ENCODE data around the gene BLID. TPM values are rescaled to one million over a fixed set of nuclear protein-coding genes. Genes with fewer than 3 reads are reported as not detected.

BLID gene
- total and polyA plus RNA-seq, 7 donors = 0.04 to 0.45 TPM; not detected in 5

DNA sequence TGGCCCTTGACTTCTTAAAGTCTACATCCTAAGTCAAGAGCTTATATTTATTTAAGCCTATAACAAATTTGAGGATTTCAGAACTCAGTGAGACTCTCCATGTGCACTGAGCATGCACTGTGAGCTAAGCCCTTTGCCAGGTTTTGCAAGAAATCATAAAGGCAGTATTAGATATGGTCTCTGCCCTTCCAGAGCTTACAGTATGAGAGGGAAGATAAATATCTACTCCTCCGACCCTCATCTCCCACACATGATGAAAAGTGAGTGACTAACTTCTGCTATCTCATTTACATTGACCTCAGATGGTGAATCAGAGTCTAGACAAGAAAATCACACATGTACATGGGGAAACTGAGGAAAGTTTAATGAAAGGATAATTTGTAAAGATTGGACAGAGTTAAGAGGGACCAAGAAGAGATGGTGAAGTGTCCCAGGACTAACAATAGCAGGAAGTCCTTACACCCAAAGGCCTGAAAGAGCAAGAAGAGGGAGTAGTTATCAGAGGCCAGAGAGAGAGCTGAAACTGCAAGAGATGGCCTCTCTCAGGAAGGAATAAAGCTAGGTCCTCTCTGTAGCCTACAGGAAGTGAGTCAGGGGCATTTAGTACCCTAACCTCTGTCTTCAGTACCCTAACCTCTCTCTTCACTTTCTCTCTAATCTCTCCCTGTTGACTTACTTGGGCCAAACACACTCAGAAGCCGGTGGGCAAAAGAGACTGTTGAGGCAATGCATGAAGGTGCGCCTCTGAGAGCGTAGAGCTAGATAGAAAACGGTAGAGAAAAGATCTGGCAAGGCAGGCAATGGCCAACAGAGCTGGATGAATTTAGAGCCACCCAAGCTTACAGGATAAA lies 23.0 kb upstream of the BLID start:
- no peak overlapping the region for H3K27ac ChIP-seq
- DNase-seq = no peak
- no peaks in the 10 kb centered on the region for H3K4me1 ChIP-seq
- H3K4me3 ChIP-seq = no peak overlapping the region
- TF ChIP-seq, protein P1, sequence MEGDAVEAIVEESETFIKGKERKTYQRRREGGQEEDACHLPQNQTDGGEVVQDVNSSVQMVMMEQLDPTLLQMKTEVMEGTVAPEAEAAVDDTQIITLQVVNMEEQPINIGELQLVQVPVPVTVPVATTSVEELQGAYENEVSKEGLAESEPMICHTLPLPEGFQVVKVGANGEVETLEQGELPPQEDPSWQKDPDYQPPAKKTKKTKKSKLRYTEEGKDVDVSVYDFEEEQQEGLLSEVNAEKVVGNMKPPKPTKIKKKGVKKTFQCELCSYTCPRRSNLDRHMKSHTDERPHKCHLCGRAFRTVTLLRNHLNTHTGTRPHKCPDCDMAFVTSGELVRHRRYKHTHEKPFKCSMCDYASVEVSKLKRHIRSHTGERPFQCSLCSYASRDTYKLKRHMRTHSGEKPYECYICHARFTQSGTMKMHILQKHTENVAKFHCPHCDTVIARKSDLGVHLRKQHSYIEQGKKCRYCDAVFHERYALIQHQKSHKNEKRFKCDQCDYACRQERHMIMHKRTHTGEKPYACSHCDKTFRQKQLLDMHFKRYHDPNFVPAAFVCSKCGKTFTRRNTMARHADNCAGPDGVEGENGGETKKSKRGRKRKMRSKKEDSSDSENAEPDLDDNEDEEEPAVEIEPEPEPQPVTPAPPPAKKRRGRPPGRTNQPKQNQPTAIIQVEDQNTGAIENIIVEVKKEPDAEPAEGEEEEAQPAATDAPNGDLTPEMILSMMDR (IDR thresholded peaks at IDR 0.05) = no peak
- H3K9me3 ChIP-seq = no peaks in the 10 kb centered on the region
- H3K36me3 ChIP-seq (ENCODE audit: insufficient read depth in 1 of 2, low read depth in 1 of 2) = no peaks in the 10 kb centered on the region
- H3K27me3 ChIP-seq (ENCODE audit: insufficient read depth in 3 of 3, low read length in 2 of 3) = no peaks in the 10 kb centered on the region
- WGBS, 3 donors = 83 to 86% (median 84%) methylated on average over 5 of the region's 5 CpGs
- intact Hi-C loops (cut with DNase I) = no loop called here
- ATAC-seq = no peak

DNA sequence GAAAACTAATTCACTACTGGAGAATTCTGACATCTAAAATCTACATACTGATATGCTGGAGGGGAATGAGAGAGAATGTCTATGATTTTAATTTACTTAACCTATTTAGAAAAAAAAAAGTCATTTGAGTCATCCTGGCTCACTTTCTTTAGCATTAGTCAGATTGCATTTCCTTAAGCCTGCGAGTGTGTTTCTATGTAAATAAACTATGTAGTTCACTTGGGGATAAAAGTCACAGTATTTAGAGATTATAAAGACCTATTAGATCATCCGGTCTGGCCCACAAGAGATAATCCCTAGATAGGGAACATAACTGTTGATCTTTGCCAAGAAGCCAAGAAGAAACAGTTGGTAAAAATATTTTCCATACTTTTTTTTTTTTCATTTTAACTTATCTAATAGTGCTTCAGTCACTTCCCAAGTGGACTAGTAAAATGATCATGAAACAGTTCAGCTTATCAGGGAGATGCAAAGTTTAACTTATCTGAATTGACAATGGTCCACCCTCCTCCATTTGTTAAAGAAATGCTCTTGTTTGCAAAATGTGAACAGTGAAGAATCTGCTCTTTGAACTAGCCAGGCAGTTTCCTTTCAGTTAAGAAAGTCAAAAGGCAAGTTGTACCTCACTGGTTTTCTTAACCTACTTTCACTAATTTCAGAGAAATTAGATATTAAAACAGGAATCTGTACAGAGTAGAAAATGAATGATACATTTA lies 21.2 kb upstream of the BLID start:
- H3K27me3 ChIP-seq (ENCODE audit: insufficient read depth in 3 of 3, low read length in 2 of 3) = no peaks in the 10 kb centered on the region
- H3K36me3 ChIP-seq (ENCODE audit: insufficient read depth in 1 of 2, low read depth in 1 of 2) = no peaks in the 10 kb centered on the region
- no peaks in the 10 kb centered on the region for H3K9me3 ChIP-seq
- ATAC-seq (no peak), DNase-seq (no peak)
- H3K27ac ChIP-seq = no peak overlapping the region
- H3K4me1 ChIP-seq = no peaks in the 10 kb centered on the region
- intact Hi-C loops (cut with DNase I) = no loop called here
- TF ChIP-seq, protein P1 (IDR thresholded peaks at IDR 0.05) = no peak
- WGBS, 3 donors = 11 to 20% (median 16%) methylated on average over 2 of the region's 2 CpGs
- H3K4me3 ChIP-seq = no peak overlapping the region

DNA sequence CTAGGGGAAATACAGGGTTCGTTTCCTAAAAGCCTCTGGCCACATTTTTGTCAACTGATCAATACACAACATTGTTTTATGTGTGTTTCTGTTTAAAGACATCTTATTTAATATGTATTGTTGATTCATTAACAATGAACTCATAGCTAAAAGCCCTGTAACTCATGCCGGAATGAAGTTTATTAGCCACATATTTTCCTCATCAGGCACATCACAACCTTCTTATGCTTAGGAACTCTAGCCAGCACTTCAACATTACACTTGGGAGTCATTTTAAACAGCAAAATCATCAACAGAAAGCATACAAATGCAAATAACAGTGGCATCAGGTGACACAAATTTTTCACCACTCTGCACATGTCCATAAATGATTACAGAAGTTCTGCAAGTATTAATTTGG lies 15.1 kb upstream of the BLID start:
- Histone ChIP-seq H3K27ac (no peak overlapping the region), H3K4me3 (no peak overlapping the region), H3K36me3 (ENCODE audit: insufficient read depth in 1 of 2, low read depth in 1 of 2) (no peaks in the 10 kb centered on the region), H3K9me3 (no peaks in the 10 kb centered on the region), H3K27me3 (ENCODE audit: insufficient read depth in 3 of 3, low read length in 2 of 3) (no peaks in the 10 kb centered on the region), H3K4me1 (no peaks in the 10 kb centered on the region)
- 66 to 69% (median 66%) methylated on average over 2 of the region's 2 CpGs for WGBS, 3 donors
- TF ChIP-seq, protein P1 (IDR thresholded peaks at IDR 0.05) = no peak
- intact Hi-C loops (cut with DNase I) = no loop called here
- ATAC-seq (no peak), DNase-seq (no peak)

DNA sequence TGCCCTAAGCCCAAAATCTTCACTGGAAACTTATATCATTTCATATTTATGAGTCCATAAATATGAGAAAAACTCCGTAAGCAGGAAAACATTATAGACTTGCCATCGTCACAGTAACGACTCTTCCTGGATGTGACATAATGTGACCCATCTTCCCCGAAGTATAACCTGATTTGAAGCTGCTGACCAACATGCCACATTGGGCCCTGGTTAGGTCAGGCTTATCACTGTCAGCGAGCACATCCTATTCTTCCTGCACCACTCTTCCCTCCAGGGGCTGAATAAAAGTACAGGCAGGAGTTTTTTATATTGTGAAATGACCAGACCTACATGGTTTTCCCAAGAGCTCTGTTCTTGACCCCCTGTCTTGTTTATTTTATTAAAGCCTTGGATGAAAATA lies 12.1 kb upstream of the BLID start:
- TF ChIP-seq, protein P1 (IDR thresholded peaks at IDR 0.05) = no peak
- ATAC-seq (no peak), DNase-seq (no peak)
- Histone ChIP-seq H3K9me3 (no peaks in the 10 kb centered on the region), H3K27me3 (ENCODE audit: insufficient read depth in 3 of 3, low read length in 2 of 3) (no peaks in the 10 kb centered on the region), H3K36me3 (ENCODE audit: insufficient read depth in 1 of 2, low read depth in 1 of 2) (no peaks in the 10 kb centered on the region), H3K4me3 (no peak overlapping the region), H3K27ac (no peak overlapping the region), H3K4me1 (no peaks in the 10 kb centered on the region)
- intact Hi-C loops (cut with DNase I) = no loop called here
- 82 to 89% (median 84%) methylated on average over 5 of the region's 5 CpGs for WGBS, 3 donors
